GM19193 (cell line): Measurements from ENCODE around the gene DNAJC22.
A peak's percentile ranks its signal among the peaks of the same experiment; 100 is the strongest.

ENCODE experiments used
- POLR2A ChIP-seq: IDR thresholded peaks from 4 replicates; pipeline ENCODE4 v1.6.1; 2011; ENCODE audit not compliant: insufficient read depth, insufficient read length; ENCODE audit errors: extremely low read depth

The DNAJC22 gene

GRCh38 chr12:49358483-49359141, 11.9 kb downstream of the DNAJC22 start:
- TF ChIP-seq POLR2A: no peak

- TF ChIP-seq POLR2A: no peak
These were observed 13.0 kb downstream of the DNAJC22 start for GRCh38 chr12:49359671-49360070.

GRCh38 chr12:49362077-49362476, 15.4 kb downstream of the DNAJC22 start:
- no peak for TF ChIP-seq POLR2A

GRCh38 chr12:49364989-49365388, 18.3 kb downstream of the DNAJC22 start:
- TF ChIP-seq POLR2A: no peak

- TF ChIP-seq POLR2A: no peak
These were observed 18.9 kb downstream of the DNAJC22 start for GRCh38 chr12:49365542-49365941.

- no peak for TF ChIP-seq POLR2A
These were observed 19.5 kb downstream of the DNAJC22 start for GRCh38 chr12:49366096-49366651.

DNA sequence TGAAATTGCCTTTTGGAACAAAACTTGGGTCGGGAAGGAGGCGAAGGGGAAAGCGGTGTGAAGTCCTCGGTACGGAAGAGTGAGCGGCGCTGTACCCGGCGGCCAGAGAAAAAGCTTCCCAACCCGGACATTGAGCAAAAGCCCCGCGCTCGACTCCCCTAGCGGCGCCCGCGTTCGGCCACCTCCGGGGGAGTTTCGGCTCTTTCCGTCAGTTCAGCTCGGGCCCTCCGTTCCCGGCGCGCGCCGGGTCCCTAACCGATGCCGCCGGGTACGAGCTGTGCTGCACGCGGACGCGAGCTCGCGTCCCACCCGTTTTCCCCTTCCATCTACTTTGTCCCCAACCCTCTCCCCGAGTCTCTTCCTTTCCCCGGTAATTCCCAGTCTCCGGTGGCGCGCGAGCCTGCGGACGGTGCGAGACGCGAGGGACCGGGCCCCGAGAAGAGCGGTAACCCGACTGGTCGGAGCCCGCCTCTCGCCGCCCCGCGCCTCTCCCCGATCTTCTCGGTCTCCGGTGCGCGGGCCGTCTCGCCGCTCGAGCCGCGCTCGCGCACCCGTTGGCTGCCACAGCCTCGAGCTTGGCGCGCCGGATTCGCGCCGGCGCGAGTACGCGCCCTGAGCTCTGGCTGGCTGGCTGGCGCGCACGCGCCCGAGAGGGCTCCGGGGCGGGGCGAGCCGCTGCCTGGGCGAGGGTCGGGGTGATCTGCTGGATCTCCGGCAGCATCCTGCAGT, 20.1 kb downstream of the DNAJC22 start:
- peak; percentile 93 for TF ChIP-seq POLR2A

GRCh38 chr12:49367381-49368239, 20.9 kb downstream of the DNAJC22 start, which contains the start of gene SPATS2:
Gene SPATS2 (plus strand): TSS chr12:49367462. CDS start chr12:49461013, 93,551 bp downstream.
- peak; percentile 60 for TF ChIP-seq POLR2A

GRCh38 chr12:49368240-49368600, 21.5 kb downstream of the DNAJC22 start:
- TF ChIP-seq POLR2A: no peak

DNA sequence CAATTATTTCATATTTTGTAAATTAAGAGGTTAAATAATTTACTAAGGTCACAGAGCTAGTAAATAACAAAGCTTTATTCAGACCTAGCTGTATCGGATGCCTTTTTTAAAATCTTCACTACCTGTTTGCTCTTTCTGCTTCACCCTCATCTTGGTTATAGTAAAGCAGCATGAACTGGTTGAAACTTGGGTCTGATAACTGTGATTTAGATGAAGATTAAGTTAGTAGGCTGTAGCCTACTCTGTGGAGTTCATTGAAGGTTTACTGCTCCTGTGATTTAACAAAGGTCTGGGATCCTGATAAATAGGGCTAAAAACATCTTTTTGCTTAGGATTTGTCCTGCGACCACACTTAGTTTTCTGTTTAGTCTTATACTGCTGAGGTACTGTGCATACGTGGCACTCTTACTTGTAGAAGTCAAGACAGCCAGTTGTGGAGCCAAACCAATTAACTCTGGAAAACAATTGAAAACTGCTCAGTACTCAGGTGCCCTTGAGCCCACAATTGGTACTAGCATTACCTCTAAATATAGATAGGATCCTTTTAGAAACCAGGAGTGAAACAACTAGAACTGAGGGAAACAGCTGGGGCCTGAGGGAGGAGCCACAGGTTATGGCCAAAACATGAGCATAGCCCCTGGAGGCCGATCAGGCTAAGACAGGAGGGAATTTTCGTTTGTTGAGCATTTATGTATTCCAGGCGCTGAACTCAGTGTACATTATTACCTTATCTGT, 22.9 kb downstream of the DNAJC22 start:
- no peak for TF ChIP-seq POLR2A

DNA sequence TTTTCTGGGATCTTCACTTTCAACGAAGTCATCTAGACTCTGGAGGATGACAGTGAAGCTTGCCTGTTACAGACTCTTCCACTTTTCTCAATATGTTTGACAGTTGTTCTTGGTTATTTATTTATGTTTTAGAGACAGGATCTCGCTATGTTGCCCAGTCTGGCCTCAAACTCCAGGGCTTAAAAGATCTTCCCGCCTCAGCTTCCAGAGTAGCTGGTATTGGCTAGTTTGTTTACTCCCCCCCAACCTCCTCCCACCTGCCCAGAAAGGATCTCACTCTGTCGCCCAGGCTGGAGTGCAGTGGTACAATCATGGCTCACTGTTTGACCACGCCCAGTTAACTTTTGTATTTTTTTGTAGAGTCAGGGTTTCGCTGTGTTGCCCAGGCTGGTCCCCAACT, 23.9 kb downstream of the DNAJC22 start:
- TF ChIP-seq POLR2A: no peak

- TF ChIP-seq POLR2A: no peak
These were observed 28.7 kb downstream of the DNAJC22 start for GRCh38 chr12:49375406-49375805.

DNA sequence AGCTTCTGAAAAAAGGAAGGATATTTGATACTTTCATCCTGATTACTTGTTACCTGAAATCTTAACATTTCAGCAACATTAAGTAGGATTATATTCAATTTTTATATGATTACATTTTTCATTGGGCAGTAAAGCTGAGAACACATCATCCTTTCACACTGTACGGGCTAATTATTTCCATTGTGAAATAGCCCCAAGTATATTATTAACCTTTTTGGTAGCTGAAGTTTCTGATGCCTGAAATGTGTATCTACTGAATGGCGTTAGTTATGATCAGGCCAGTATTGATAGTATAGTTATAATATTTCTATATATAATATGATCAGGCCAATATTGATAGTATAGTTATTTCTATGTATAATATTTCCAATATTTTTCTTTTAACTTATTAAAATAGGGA, 30.7 kb downstream of the DNAJC22 start:
- TF ChIP-seq POLR2A: no peak

DNA sequence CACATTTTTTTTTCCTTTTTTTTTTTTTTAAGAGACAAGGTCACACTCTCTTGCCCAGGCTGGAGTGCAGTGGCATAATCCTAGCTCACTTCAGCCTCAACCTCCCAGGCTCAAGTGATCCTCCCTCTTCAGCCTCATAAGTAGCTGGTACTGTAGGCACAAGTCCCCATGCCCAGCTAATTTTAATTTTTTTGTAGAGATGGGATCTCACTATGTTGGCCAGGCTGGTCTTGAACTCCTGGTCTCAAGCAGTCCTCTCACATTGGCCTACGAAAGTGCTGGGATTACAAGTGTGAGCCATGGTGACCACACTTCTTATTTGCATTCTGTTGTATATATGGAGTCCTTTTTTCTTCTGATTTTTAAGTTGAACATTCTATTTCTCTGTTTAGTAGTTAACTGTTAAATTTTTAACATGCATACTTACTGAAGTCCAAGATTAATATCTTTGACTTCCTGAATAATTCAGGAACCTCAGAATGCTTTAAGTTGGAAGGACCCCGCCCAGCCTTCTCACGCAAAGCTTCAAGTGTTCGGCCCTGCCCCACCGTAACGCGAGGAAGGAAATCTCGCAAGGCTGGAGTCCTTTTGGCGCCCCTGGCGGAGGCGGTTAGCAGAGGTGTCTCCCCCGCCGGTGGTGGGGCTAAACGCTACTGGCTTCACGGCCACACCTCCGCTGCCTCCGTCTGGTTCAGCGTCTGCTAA, 42.1 kb downstream of the DNAJC22 start:
- no peak for TF ChIP-seq POLR2A
